GM18499 (cell line): ENCODE data around the gene PSMA7.

Experiments
- ATAC-seq: cut with Tn5 transposase; IDR thresholded peaks from one replicate; pipeline ENCODE4 v1.9.1; 2021; ENCODE audit warnings: moderate number of reproducible peaks; ENCODE audit not compliant: insufficient read depth, unreplicated experiment

PSMA7 gene

GRCh38 chr20:62143081-62143956, at the start of gene PSMA7, which contains the start of gene SS18L1:
TSS of gene PSMA7 (minus strand) at chr20:62143394. CDS start at chr20:62143303, 91 bp downstream.
TSS of gene SS18L1 (plus strand) at chr20:62143769. CDS start at chr20:62143821, 52 bp downstream.
- ATAC-seq, result peak; percentile 36

GRCh38 chr20:62192635-62193034, 49.4 kb upstream of the PSMA7 start:
- no peak for ATAC-seq

- no peak for ATAC-seq
Observed at GRCh38 chr20:62191781-62192559, 48.8 kb upstream of the PSMA7 start.

GRCh38 chr20:62190639-62191411, 47.6 kb upstream of the PSMA7 start:
- ATAC-seq, result no peak

GRCh38 chr20:62186887-62187866, 44.0 kb upstream of the PSMA7 start:
- ATAC-seq, result no peak

GRCh38 chr20:62186096-62186426, 42.9 kb upstream of the PSMA7 start:
- ATAC-seq, result no peak

- no peak for ATAC-seq
Observed at GRCh38 chr20:62183426-62184142, 40.4 kb upstream of the PSMA7 start.

- peak; percentile 73 for ATAC-seq
Observed at GRCh38 chr20:62182469-62183425, 39.6 kb upstream of the PSMA7 start, which contains the start of gene MTG2. TSS of gene MTG2 (plus strand) at chr20:62183028. CDS start at chr20:62193421, 10,393 bp downstream.

GRCh38 chr20:62181808-62182207, 38.6 kb upstream of the PSMA7 start:
- ATAC-seq, result no peak

- ATAC-seq, result no peak
Observed at GRCh38 chr20:62179162-62179504, 35.9 kb upstream of the PSMA7 start.

- ATAC-seq, result no peak
Observed at GRCh38 chr20:62178316-62179161, 35.3 kb upstream of the PSMA7 start.

GRCh38 chr20:62177307-62177706, 34.1 kb upstream of the PSMA7 start:
- no peak for ATAC-seq

- ATAC-seq, result no peak
Observed at GRCh38 chr20:62176866-62177265, 33.7 kb upstream of the PSMA7 start.

GRCh38 chr20:62175711-62176110, 32.5 kb upstream of the PSMA7 start:
- ATAC-seq, result no peak

- no peak for ATAC-seq
Observed at GRCh38 chr20:62174870-62175624, 31.9 kb upstream of the PSMA7 start.
